Measurements from ENCODE around the gene POLR2H. TPM values are rescaled to one million over a fixed set of nuclear protein-coding genes. Genes with fewer than 3 reads are reported as not detected.
A peak's percentile ranks its signal among the peaks of the same experiment; 100 is the strongest.

The POLR2H gene
- total RNA-seq, 1 donor from 2014 or later: 64.3 TPM

DNA sequence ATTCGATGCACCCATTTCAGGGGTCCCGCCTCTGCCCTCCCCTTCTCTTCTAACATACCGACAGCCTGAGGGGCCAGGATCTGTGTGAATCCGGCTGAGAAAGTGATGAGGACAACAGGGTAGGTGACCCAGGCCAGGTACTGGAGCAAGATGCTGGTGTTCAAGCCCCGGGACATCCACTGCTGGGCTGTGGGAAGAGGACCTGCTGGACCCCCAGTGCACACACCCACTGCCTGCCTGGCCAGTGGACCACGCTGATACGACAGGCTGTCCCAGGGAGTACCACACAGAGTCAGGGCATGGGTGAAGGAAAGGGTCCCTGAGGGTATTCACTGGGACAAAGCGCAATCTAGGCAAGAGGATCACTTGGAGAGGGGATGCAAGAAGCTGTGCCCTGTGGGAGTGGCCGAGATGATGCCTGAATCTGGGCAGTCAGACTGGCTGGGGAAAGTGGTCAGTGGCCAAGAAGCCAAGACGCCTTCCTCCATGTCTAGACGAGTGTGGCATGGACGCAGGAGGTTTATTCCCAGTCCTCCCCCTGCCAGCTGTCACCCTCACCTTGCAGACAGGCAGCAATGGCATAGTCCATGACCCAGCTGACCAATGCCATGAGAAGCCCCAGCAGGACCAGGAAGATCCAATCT is 3.3 kb upstream of the POLR2H start:
- Histone ChIP-seq H3K9me3 (no peaks in the 10 kb centered on the region), H3K4me1 (peaks cover 15% of the 10 kb centered on the region), H3K27me3 (no peaks in the 10 kb centered on the region), H3K36me3 (peaks cover 0 to 14% of the 10 kb centered on the region in 2 donors), H3K27ac (no peak overlapping the region), H3K4me3 (no peak overlapping the region)
- no peak for DNase-seq (ENCODE audit: extremely low spot score in 2 of 2)
- intact Hi-C loops (cut with DNase I): no loop called here
- TF ChIP-seq POLR2AphosphoS5 (IDR thresholded peaks at IDR 0.05; ENCODE audit: insufficient read depth in 1 of 2, low read depth in 1 of 2): no peak
- TF ChIP-seq POLR2A (IDR thresholded peaks at IDR 0.05): no peak
- TF ChIP-seq CTCF (IDR thresholded peaks at IDR 0.05): no peak

GRCh38 chr3:184358921-184359350 is 2.6 kb upstream of the POLR2H start:
- no peak overlapping the region for H3K4me3 ChIP-seq
- H3K9me3 ChIP-seq: no peaks in the 10 kb centered on the region
- peaks cover 0 to 14% of the 10 kb centered on the region in 2 donors for H3K36me3 ChIP-seq
- H3K27ac ChIP-seq: no peak overlapping the region
- no peaks in the 10 kb centered on the region for H3K27me3 ChIP-seq
- peaks cover 21% of the 10 kb centered on the region for H3K4me1 ChIP-seq
- no peak for DNase-seq (ENCODE audit: extremely low spot score in 2 of 2)
- intact Hi-C loops (cut with DNase I): no loop called here
- TF ChIP-seq POLR2A (IDR thresholded peaks at IDR 0.05) (no peak), CTCF (IDR thresholded peaks at IDR 0.05) (no peak), POLR2AphosphoS5 (IDR thresholded peaks at IDR 0.05; ENCODE audit: insufficient read depth in 1 of 2, low read depth in 1 of 2) (no peak)

GRCh38 chr3:184359610-184360009 is 1.9 kb upstream of the POLR2H start:
- no peak for TF ChIP-seq POLR2A (IDR thresholded peaks at IDR 0.05)
- no peak for TF ChIP-seq CTCF (IDR thresholded peaks at IDR 0.05)
- no peak for TF ChIP-seq POLR2AphosphoS5 (IDR thresholded peaks at IDR 0.05; ENCODE audit: insufficient read depth in 1 of 2, low read depth in 1 of 2)
- no peaks in the 10 kb centered on the region for H3K27me3 ChIP-seq
- peaks cover 28% of the 10 kb centered on the region for H3K4me1 ChIP-seq
- H3K27ac ChIP-seq: no peak overlapping the region
- DNase-seq (ENCODE audit: extremely low spot score in 2 of 2): no peak
- H3K9me3 ChIP-seq: no peaks in the 10 kb centered on the region
- no peak overlapping the region for H3K4me3 ChIP-seq
- peaks cover 0 to 14% of the 10 kb centered on the region in 2 donors for H3K36me3 ChIP-seq
- intact Hi-C loops (cut with DNase I): no loop called here

- Histone ChIP-seq H3K27me3 (no peaks in the 10 kb centered on the region), H3K36me3 (peaks cover 0 to 17% of the 10 kb centered on the region in 2 donors), H3K4me3 (peak overlapping the region; percentile 87 to 96), H3K4me1 (peaks cover 31% of the 10 kb centered on the region), H3K9me3 (no peaks in the 10 kb centered on the region), H3K27ac (peak overlapping the region; percentile 92)
- intact Hi-C loops (cut with DNase I): no loop called here
- TF ChIP-seq CTCF (IDR thresholded peaks at IDR 0.05) (no peak), POLR2A (IDR thresholded peaks at IDR 0.05) (no peak), POLR2AphosphoS5 (IDR thresholded peaks at IDR 0.05; ENCODE audit: insufficient read depth in 1 of 2, low read depth in 1 of 2) (no peak)
- no peak for DNase-seq (ENCODE audit: extremely low spot score in 2 of 2)
These were observed 1.2 kb upstream of the POLR2H start for GRCh38 chr3:184360070-184360928.

All from vagina (tissue), 2 donors.